Keratinocyte (primary cell): ENCODE measurements around the gene DEFB110. TPM values are rescaled to one million over a fixed set of nuclear protein-coding genes. Genes with fewer than 3 reads are reported as not detected.

Source experiments
- DNase-seq: peaks from one replicate; pipeline ENCODE4 v3.0.0-alpha.2; 2011; ENCODE audit warnings: low read depth, missing footprints, low spot score
- FAIRE-seq: peaks from 2 replicates; lab custom pipeline; 2011; peaks lifted over from hg19 to GRCh38; lab: Jason Lieb, UNC
- H2AFZ ChIP-seq: 2 replicates; pipeline ENCODE4 v1.6.0; 2012; ENCODE audit warnings: low read length, control low read depth, inconsistent platforms; ENCODE audit not compliant: control insufficient read depth
- H3K27ac ChIP-seq: 2 replicates; pipeline ENCODE4 v1.5.1; 2011; ENCODE audit warnings: low read length; ENCODE audit not compliant: control insufficient read depth, insufficient read depth
- H3K27me3 ChIP-seq: 3 replicates; pipeline ENCODE4 v1.6.0; 2011; ENCODE audit warnings: low read length; ENCODE audit not compliant: control insufficient read depth, insufficient read depth; ENCODE audit errors: extremely low read depth
- H3K36me3 ChIP-seq, 2 experiments: 2 replicates in 1 of 2; 3 replicates in 1 of 2; pipeline ENCODE4 v1.5.1; 2011; ENCODE audit warnings: low read length in 2 of 2, mild to moderate bottlenecking in 1 of 2; ENCODE audit not compliant: control insufficient read depth in 2 of 2, insufficient read depth in 2 of 2; ENCODE audit errors: extremely low read depth in 1 of 2
- H3K4me1 ChIP-seq: 3 replicates; pipeline ENCODE4 v1.5.1; 2011; ENCODE audit warnings: low read length; ENCODE audit not compliant: control insufficient read depth, insufficient read depth; ENCODE audit errors: extremely low read depth
- H3K4me2 ChIP-seq: 3 replicates; pipeline ENCODE4 v1.6.0; 2011; ENCODE audit warnings: low read depth, low read length; ENCODE audit not compliant: control insufficient read depth, insufficient read depth; ENCODE audit errors: extremely low read depth
- H3K4me3 ChIP-seq, 3 experiments: fragments of 200-600 bp in 1 of 3; sonication (generic) in 1 of 3; 2 replicates in 2 of 3; 3 replicates in 1 of 3; pipeline ENCODE4 v1.5.1; 2011 to 2016; ENCODE audit warnings: low read length in 3 of 3, mild to moderate bottlenecking in 3 of 3, control low read depth in 2 of 3, inconsistent platforms in 1 of 3, low read depth in 1 of 3, mixed read lengths in 1 of 3, mixed run types in 1 of 3, moderate library complexity in 1 of 3; ENCODE audit not compliant: control insufficient read depth in 2 of 3, insufficient read depth in 2 of 3; ENCODE audit errors: extremely low read depth in 1 of 3
- H3K79me2 ChIP-seq: 2 replicates; pipeline ENCODE4 v1.6.0; 2012; ENCODE audit warnings: low read length; ENCODE audit not compliant: control insufficient read depth, insufficient read depth
- H3K9ac ChIP-seq: 3 replicates; pipeline ENCODE4 v1.6.0; 2011; ENCODE audit warnings: low read length; ENCODE audit not compliant: control insufficient read depth, insufficient read depth; ENCODE audit errors: extremely low read depth
- H3K9me1 ChIP-seq: 3 replicates; pipeline ENCODE4 v1.6.0; 2011; ENCODE audit warnings: low read length; ENCODE audit not compliant: control insufficient read depth, insufficient read depth; ENCODE audit errors: extremely low read depth
- H3K9me3 ChIP-seq: 2 replicates; pipeline ENCODE4 v1.5.1; 2012; ENCODE audit warnings: low read depth, low read length; ENCODE audit not compliant: control insufficient read depth
- H4K20me1 ChIP-seq: 3 replicates; pipeline ENCODE4 v1.6.0; 2011; ENCODE audit warnings: low read length; ENCODE audit not compliant: control insufficient read depth, insufficient read depth; ENCODE audit errors: extremely low read depth
- EZH2 ChIP-seq: IDR thresholded peaks from one replicate; pipeline ENCODE4 v1.6.1; 2012; ENCODE audit warnings: inconsistent platforms, mild to moderate bottlenecking, low read length, moderate library complexity
- dilution Hi-C: fragments of 300-500 bp; cut with MboI; formaldehyde crosslinking; loops from one replicate; pipeline ENCODE4 v1.7.0; 2020; ENCODE audit warnings: low sequenced_read_pairs; ENCODE audit not compliant: extremely low pct_ligation_motif_present
- polyA plus RNA-seq, 5 experiments: library from polyadenylated mRNA; depleted of rRNA in 3 of 5; stranded (reverse) in 3 of 5; stranded (forward) in 1 of 5; unstranded in 1 of 5; fragments of >200 nt; gene quantifications; 1 replicate in 1 of 5; 2 replicates in 3 of 5; 3 replicates in 1 of 5; pipeline versions ENCODE4 v1.2.1 to v1.2.3, GENCODE V29; 2011 to 2012; ENCODE audit warnings: missing spikeins in 2 of 5, low read depth in 1 of 5, low replicate concordance in 1 of 5
- TF ChIP-seq, protein P1 (sequence below), 3 experiments: IDR thresholded peaks in 1 of 3; conservative IDR thresholded peaks in 1 of 3; optimal IDR thresholded peaks in 1 of 3; 2 replicates in 2 of 3; 3 replicates in 1 of 3; pipeline versions ENCODE3 to v1.5.1; 2011; ENCODE audit warnings: low read length in 3 of 3, mild to moderate bottlenecking in 3 of 3, moderate library complexity in 2 of 3, control low read depth in 1 of 3, inconsistent platforms in 1 of 3; ENCODE audit not compliant: insufficient read depth in 2 of 3; ENCODE audit errors: extremely low read depth in 1 of 3

The DEFB110 gene
- polyA plus RNA-seq, 1 donor (not counting 4 experiments of a cell fraction or from before 2014, with no cell fraction given) = not detected

GRCh38 chr6:50062051-50062450, 40.3 kb upstream of the DEFB110 start:
- FAIRE-seq (no peak), DNase-seq (no peak)

GRCh38 chr6:50056242-50056641, 34.4 kb upstream of the DEFB110 start:
- DNase-seq (no peak), FAIRE-seq (no peak)
- H3K27ac ChIP-seq = no peak overlapping the region
- no peaks in the 10 kb centered on the region for H3K36me3 ChIP-seq
- H4K20me1 ChIP-seq = no peaks in the 10 kb centered on the region
- H3K9ac ChIP-seq = no peak overlapping the region
- H3K4me3 ChIP-seq = no peak overlapping the region
- H3K4me2 ChIP-seq = no peak overlapping the region
- no peak overlapping the region for H2AFZ ChIP-seq
- dilution Hi-C loops = loop anchor here (25.0 kb wide), 1 partner anchor 419 kb away; the partner anchor contains the start of gene RHAG
- H3K79me2 ChIP-seq = no peaks in the 10 kb centered on the region
- H3K4me1 ChIP-seq = no peaks in the 10 kb centered on the region
- H3K9me3 ChIP-seq = no peaks in the 10 kb centered on the region
- TF ChIP-seq, protein P1, sequence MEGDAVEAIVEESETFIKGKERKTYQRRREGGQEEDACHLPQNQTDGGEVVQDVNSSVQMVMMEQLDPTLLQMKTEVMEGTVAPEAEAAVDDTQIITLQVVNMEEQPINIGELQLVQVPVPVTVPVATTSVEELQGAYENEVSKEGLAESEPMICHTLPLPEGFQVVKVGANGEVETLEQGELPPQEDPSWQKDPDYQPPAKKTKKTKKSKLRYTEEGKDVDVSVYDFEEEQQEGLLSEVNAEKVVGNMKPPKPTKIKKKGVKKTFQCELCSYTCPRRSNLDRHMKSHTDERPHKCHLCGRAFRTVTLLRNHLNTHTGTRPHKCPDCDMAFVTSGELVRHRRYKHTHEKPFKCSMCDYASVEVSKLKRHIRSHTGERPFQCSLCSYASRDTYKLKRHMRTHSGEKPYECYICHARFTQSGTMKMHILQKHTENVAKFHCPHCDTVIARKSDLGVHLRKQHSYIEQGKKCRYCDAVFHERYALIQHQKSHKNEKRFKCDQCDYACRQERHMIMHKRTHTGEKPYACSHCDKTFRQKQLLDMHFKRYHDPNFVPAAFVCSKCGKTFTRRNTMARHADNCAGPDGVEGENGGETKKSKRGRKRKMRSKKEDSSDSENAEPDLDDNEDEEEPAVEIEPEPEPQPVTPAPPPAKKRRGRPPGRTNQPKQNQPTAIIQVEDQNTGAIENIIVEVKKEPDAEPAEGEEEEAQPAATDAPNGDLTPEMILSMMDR (optimal IDR thresholded peaks at IDR 0.05 in 1 of 3, IDR thresholded peaks at IDR 0.05 in 1 of 3, conservative IDR thresholded peaks at IDR 0.05 in 1 of 3; ENCODE audit: extremely low read depth in 1 of 3, insufficient read depth in 2 of 3, low read length in 3 of 3) = no peak
- TF ChIP-seq EZH2 = no peak
- no peaks in the 10 kb centered on the region for H3K9me1 ChIP-seq
- H3K27me3 ChIP-seq = no peaks in the 10 kb centered on the region

More at GRCh38 chr6:50062051-50062450, 40.3 kb upstream of the DEFB110 start:
- no peaks in the 10 kb centered on the region for H4K20me1 ChIP-seq
- no peaks in the 10 kb centered on the region for H3K9me3 ChIP-seq
- no peaks in the 10 kb centered on the region for H3K9me1 ChIP-seq
- dilution Hi-C loops = loop anchor here (25.0 kb wide), 1 partner anchor 425 kb away; the partner anchor contains the start of gene RHAG
- H3K4me2 ChIP-seq = no peak overlapping the region
- TF ChIP-seq, protein P1 (optimal IDR thresholded peaks at IDR 0.05 in 1 of 3, IDR thresholded peaks at IDR 0.05 in 1 of 3, conservative IDR thresholded peaks at IDR 0.05 in 1 of 3; ENCODE audit: extremely low read depth in 1 of 3, insufficient read depth in 2 of 3, low read length in 3 of 3) = peak; percentile 49 to 59 (median 55)
- no peak for TF ChIP-seq EZH2
- no peaks in the 10 kb centered on the region for H3K27me3 ChIP-seq
- H3K4me3 ChIP-seq = no peak overlapping the region
- no peak overlapping the region for H3K27ac ChIP-seq
- H2AFZ ChIP-seq = no peak overlapping the region
- no peaks in the 10 kb centered on the region for H3K36me3 ChIP-seq
- no peaks in the 10 kb centered on the region for H3K79me2 ChIP-seq
- no peaks in the 10 kb centered on the region for H3K4me1 ChIP-seq
- H3K9ac ChIP-seq = no peak overlapping the region
